ENCODE measurements around the gene ERC2.

ERC2 gene

DNA sequence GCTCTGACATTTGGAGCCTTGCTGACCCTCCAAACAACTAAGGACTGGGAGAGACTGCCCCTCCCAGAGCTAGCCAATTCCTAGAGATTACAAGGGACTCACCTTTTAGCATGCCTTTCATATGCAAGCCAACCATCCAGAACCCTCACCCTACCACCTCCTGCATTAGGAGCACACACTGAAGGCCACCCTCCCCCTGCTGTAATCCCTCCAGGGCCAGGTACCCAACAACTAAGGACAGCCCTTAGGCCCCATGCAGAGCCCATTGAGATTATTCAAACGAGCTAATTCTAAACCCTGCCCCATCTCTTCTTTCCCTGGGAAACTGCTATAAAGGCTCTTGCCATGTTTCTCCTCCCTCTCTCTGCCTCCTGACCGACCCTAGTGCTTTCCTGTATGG, 352.6 kb downstream of the ERC2 start:
- TF ChIP-seq NFIC (IDR thresholded peaks at IDR 0.05) (no peak), TCF12 (IDR thresholded peaks at IDR 0.05; ENCODE audit: low read depth) (no peak), RAD21 (IDR thresholded peaks at IDR 0.05; ENCODE audit: low read depth) (no peak), EP300 (IDR thresholded peaks at IDR 0.05; ENCODE audit: borderline replicate concordance) (no peak), ZBTB7A (IDR thresholded peaks at IDR 0.05; ENCODE audit: low read depth) (no peak), EGR1 (IDR thresholded peaks at IDR 0.05) (no peak), TEAD4 (IDR thresholded peaks at IDR 0.05) (no peak), CREB1 (IDR thresholded peaks at IDR 0.05; ENCODE audit: low read depth) (no peak), TAF1 (IDR thresholded peaks at IDR 0.05; ENCODE audit: low read depth) (no peak), FOXM1 (IDR thresholded peaks at IDR 0.05; ENCODE audit: borderline replicate concordance, low read depth) (no peak), YY1 (IDR thresholded peaks at IDR 0.05; ENCODE audit: low read depth) (no peak), CEBPB (IDR thresholded peaks at IDR 0.05) (no peak)
- TF ChIP-seq, protein P1, sequence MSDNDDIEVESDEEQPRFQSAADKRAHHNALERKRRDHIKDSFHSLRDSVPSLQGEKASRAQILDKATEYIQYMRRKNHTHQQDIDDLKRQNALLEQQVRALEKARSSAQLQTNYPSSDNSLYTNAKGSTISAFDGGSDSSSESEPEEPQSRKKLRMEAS (IDR thresholded peaks at IDR 0.05) = no peak
- TF ChIP-seq, protein P2, sequence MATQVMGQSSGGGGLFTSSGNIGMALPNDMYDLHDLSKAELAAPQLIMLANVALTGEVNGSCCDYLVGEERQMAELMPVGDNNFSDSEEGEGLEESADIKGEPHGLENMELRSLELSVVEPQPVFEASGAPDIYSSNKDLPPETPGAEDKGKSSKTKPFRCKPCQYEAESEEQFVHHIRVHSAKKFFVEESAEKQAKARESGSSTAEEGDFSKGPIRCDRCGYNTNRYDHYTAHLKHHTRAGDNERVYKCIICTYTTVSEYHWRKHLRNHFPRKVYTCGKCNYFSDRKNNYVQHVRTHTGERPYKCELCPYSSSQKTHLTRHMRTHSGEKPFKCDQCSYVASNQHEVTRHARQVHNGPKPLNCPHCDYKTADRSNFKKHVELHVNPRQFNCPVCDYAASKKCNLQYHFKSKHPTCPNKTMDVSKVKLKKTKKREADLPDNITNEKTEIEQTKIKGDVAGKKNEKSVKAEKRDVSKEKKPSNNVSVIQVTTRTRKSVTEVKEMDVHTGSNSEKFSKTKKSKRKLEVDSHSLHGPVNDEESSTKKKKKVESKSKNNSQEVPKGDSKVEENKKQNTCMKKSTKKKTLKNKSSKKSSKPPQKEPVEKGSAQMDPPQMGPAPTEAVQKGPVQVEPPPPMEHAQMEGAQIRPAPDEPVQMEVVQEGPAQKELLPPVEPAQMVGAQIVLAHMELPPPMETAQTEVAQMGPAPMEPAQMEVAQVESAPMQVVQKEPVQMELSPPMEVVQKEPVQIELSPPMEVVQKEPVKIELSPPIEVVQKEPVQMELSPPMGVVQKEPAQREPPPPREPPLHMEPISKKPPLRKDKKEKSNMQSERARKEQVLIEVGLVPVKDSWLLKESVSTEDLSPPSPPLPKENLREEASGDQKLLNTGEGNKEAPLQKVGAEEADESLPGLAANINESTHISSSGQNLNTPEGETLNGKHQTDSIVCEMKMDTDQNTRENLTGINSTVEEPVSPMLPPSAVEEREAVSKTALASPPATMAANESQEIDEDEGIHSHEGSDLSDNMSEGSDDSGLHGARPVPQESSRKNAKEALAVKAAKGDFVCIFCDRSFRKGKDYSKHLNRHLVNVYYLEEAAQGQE (IDR thresholded peaks at IDR 0.05; ENCODE audit: low read depth) = no peak
- TF ChIP-seq, protein P3, sequence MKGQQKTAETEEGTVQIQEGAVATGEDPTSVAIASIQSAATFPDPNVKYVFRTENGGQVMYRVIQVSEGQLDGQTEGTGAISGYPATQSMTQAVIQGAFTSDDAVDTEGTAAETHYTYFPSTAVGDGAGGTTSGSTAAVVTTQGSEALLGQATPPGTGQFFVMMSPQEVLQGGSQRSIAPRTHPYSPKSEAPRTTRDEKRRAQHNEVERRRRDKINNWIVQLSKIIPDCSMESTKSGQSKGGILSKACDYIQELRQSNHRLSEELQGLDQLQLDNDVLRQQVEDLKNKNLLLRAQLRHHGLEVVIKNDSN (IDR thresholded peaks at IDR 0.05) = no peak

DNA sequence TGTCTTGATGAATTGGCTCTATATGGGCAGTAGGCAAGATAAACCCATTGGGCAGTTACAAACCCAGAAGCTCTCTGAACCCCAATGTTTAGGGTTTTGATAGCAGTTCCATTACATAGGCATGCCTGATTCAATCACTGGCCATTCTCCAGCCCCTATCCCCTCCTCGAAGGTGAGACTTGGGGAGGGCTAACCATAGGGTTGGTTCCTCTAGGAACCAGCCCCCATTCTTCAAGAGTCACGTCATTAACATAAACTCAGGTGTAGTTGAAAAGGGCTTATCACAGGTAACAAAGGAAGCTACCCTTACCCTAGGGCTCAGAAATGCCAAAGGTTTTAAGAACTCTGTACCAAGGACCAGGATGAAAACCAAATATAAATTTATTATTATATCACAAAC, 353.1 kb downstream of the ERC2 start:
- no peak for TF ChIP-seq ZBTB7A (IDR thresholded peaks at IDR 0.05; ENCODE audit: low read depth)
- no peak for TF ChIP-seq EP300 (IDR thresholded peaks at IDR 0.05; ENCODE audit: borderline replicate concordance)
- TF ChIP-seq FOXM1 (IDR thresholded peaks at IDR 0.05; ENCODE audit: borderline replicate concordance, low read depth) = no peak
- TF ChIP-seq RAD21 (IDR thresholded peaks at IDR 0.05; ENCODE audit: low read depth) = no peak
- TF ChIP-seq, protein P1 (IDR thresholded peaks at IDR 0.05) = no peak
- TF ChIP-seq TAF1 (IDR thresholded peaks at IDR 0.05; ENCODE audit: low read depth) = no peak
- no peak for TF ChIP-seq YY1 (IDR thresholded peaks at IDR 0.05; ENCODE audit: low read depth)
- no peak for TF ChIP-seq CEBPB (IDR thresholded peaks at IDR 0.05)
- TF ChIP-seq TEAD4 (IDR thresholded peaks at IDR 0.05) = no peak
- TF ChIP-seq, protein P2 (IDR thresholded peaks at IDR 0.05; ENCODE audit: low read depth) = no peak
- no peak for TF ChIP-seq EGR1 (IDR thresholded peaks at IDR 0.05)
- TF ChIP-seq CREB1 (IDR thresholded peaks at IDR 0.05; ENCODE audit: low read depth) = no peak
- no peak for TF ChIP-seq NFIC (IDR thresholded peaks at IDR 0.05)
- TF ChIP-seq, protein P3 (IDR thresholded peaks at IDR 0.05) = no peak
- TF ChIP-seq TCF12 (IDR thresholded peaks at IDR 0.05; ENCODE audit: low read depth) = no peak

DNA sequence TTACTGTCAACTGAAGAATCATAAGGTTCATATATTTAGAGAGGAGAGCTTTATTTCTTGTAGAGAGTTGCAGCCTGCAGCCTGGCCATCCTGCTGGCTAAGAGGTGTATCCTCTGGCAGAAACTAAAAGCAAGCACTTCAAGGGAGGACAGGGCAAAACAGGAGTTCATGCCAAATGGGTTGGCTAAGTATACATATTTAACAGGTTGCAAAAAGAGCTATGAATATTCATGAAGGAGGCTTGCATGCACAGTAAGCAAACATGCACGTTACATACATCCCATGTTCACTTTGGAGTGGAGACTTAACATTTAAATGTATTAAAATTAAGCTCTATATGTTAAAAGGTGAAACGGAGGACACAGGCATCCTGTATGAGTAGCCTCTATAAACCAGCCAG, 354.4 kb downstream of the ERC2 start:
- TF ChIP-seq, protein P3 (IDR thresholded peaks at IDR 0.05) = no peak
- TF ChIP-seq TEAD4 (IDR thresholded peaks at IDR 0.05) = no peak
- TF ChIP-seq, protein P2 (IDR thresholded peaks at IDR 0.05; ENCODE audit: low read depth) = no peak

DNA sequence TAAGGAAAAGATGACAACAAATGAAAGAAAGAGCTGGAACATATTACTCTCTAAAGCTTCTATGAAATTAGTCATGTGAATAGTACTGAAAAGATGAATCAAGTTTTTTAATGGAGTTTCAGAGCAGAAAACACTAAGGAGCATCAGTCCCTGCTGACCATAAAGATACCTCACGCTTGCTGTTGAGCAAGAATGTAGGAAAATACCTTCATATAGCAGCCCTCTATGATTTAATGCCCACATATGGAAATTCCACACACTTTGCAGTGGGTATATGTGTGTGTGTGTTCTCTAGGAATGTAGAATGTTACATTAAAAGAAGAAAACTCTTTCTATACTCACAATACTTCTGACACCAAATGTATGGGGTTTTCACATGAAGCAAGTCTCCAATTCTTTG, 355.0 kb downstream of the ERC2 start:
- TF ChIP-seq, protein P1 (IDR thresholded peaks at IDR 0.05) = no peak
- TF ChIP-seq FOXM1 (IDR thresholded peaks at IDR 0.05; ENCODE audit: borderline replicate concordance, low read depth) (no peak), CREB1 (IDR thresholded peaks at IDR 0.05; ENCODE audit: low read depth) (no peak), TEAD4 (IDR thresholded peaks at IDR 0.05) (no peak), ZBTB7A (IDR thresholded peaks at IDR 0.05; ENCODE audit: low read depth) (no peak), EGR1 (IDR thresholded peaks at IDR 0.05) (no peak), TCF12 (IDR thresholded peaks at IDR 0.05; ENCODE audit: low read depth) (no peak), EP300 (IDR thresholded peaks at IDR 0.05; ENCODE audit: borderline replicate concordance) (no peak), CEBPB (IDR thresholded peaks at IDR 0.05) (no peak), YY1 (IDR thresholded peaks at IDR 0.05; ENCODE audit: low read depth) (no peak), RAD21 (IDR thresholded peaks at IDR 0.05; ENCODE audit: low read depth) (no peak)
- TF ChIP-seq, protein P2 (IDR thresholded peaks at IDR 0.05; ENCODE audit: low read depth) = no peak

Measured in Ishikawa (cell line).